CD4-positive, alpha-beta T cell (primary cell): ENCODE data around the gene FPGT. TPM values are rescaled to one million over a fixed set of nuclear protein-coding genes. Genes with fewer than 3 reads are reported as not detected.
"Not testable (repeated sequence)": the region's sequence is repeated elsewhere in the genome, so short reads cannot be mapped to it uniquely, and the experiment has no call there.

Experiments used
- ATAC-seq: fragments of 200-7000 bp; cut with Tn5 transposase; one replicate; pipeline ENCODE4 v1.10.0; 2022; ENCODE audit warnings: mild to moderate bottlenecking; ENCODE audit not compliant: poor library complexity
- CTCF ChIA-PET: fragments of 350-600 bp; sonication (Branson Sonifier 250); formaldehyde crosslinking; loops from one replicate; lab custom pipeline; 2021; ENCODE audit warnings: antibody characterized with exemption, inconsistent platforms; lab: Charles Lee
- POLR2A ChIA-PET: fragments of 350-600 bp; sonication (Branson Sonifier 250); formaldehyde crosslinking; loops from one replicate; lab custom pipeline; 2021; ENCODE audit warnings: antibody characterized with exemption, inconsistent platforms; lab: Charles Lee
- DNase-seq, 14 experiments: peaks; one replicate each; pipeline ENCODE4 v3.0.0-alpha.2; 2013 to 2020; ENCODE audit warnings: mixed read lengths in 2 of 14
- H3K27ac ChIP-seq, 2 donors: one replicate each; pipeline versions ENCODE4 v1.5.1 to v1.7.0; 2013; ENCODE audit warnings: low read length in 2 of 2, low read depth in 1 of 2, mild to moderate bottlenecking in 1 of 2
- H3K27me3 ChIP-seq, 2 experiments: 1 replicate in 1 of 2; 2 replicates in 1 of 2; pipeline versions ENCODE4 v1.6.1 to v1.7.0; 2013; ENCODE audit warnings: low read length in 2 of 2, control low read depth in 1 of 2, mild to moderate bottlenecking in 1 of 2, moderate library complexity in 1 of 2; ENCODE audit not compliant: insufficient read depth in 2 of 2, control insufficient read depth in 1 of 2
- H3K36me3 ChIP-seq: one replicate; pipeline ENCODE4 v1.6.1; 2013; ENCODE audit warnings: low read length, control low read depth; ENCODE audit not compliant: insufficient read depth
- H3K4me1 ChIP-seq: one replicate; pipeline ENCODE4 v1.6.1; 2013; ENCODE audit warnings: low read length, control low read depth; ENCODE audit not compliant: insufficient read depth
- H3K4me3 ChIP-seq: one replicate; pipeline ENCODE4 v1.5.1; 2013; ENCODE audit warnings: mild to moderate bottlenecking, low read length, moderate library complexity
- H3K9me3 ChIP-seq, 2 experiments: 1 replicate in 1 of 2; 2 replicates in 1 of 2; pipeline versions ENCODE4 v1.6.1 to v1.7.0; 2013; ENCODE audit warnings: low read length in 2 of 2, mild to moderate bottlenecking in 2 of 2, control low read depth in 1 of 2, moderate library complexity in 1 of 2; ENCODE audit not compliant: control insufficient read depth in 1 of 2, insufficient read depth in 1 of 2
- H3K27ac Mint-ChIP-seq: one replicate; pipeline ENCODE4 v1.8.0; 2020; ENCODE audit warnings: mixed read lengths
- H3K27me3 Mint-ChIP-seq: one replicate; pipeline ENCODE4 v1.8.0; 2021; ENCODE audit warnings: mixed read lengths
- H3K36me3 Mint-ChIP-seq: one replicate; pipeline ENCODE4 v1.8.0; 2021; ENCODE audit warnings: low read depth, mixed read lengths
- H3K4me1 Mint-ChIP-seq: one replicate; pipeline ENCODE4 v1.8.0; 2021; ENCODE audit warnings: low read depth, mixed read lengths
- H3K4me3 Mint-ChIP-seq: one replicate; pipeline ENCODE4 v1.8.0; 2020; ENCODE audit warnings: mild to moderate bottlenecking, mixed read lengths
- H3K9me3 Mint-ChIP-seq: one replicate; pipeline ENCODE4 v1.8.0; 2020; ENCODE audit warnings: mixed read lengths
- intact Hi-C, 2 experiments: fragments of 100-400 bp; cut with DNase I in 1 of 2; cut with micrococcal nuclease in 1 of 2; formaldehyde crosslinking; loops; one replicate each; pipeline versions ENCODE4 v1.15.1 to v1.9.0; 2023 to 2025; cut with DNase I, micrococcal nuclease
- total RNA-seq, 174 experiments: library from RNA in 2 of 174; stranded (reverse) in 2 of 174; gene quantifications; one replicate each; pipeline ENCODE4 v1.2.3 and lab custom pipeline; 2021 to 2026
- TF ChIP-seq, protein P1 (sequence below): fragments of 200-600 bp; IDR thresholded peaks from one replicate; pipeline ENCODE4 v1.8.0; 2022; ENCODE audit warnings: antibody characterized with exemption, mild to moderate bottlenecking

The FPGT gene
- total RNA-seq, 2 experiments from 2014 or later = 3.0 to 4.5 TPM

DNA sequence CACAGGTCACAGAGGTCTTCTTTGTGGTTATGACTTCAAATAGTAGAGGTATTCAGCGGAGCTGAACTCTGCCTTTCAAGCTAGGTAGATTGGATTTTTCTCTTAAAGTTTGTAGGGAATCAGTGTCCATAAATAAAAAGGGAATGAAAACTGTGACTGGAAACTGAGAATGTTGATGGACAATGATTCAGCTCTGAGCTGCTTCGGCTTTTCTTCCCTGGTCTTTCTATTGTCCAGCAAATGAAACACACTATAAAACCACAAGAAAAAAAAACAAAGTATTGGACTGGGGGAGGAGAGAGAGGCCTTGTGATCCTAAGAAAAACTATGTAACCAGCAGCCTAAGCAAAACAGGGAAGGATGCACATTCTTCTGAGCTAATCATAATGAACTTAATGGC is 48.3 kb downstream of the FPGT start:
- Mint-ChIP-seq H3K27ac (no peak overlapping the region), H3K4me3 (no peak overlapping the region), H3K27me3 (no peaks in the 10 kb centered on the region), H3K36me3 (no peaks in the 10 kb centered on the region), H3K4me1 (no peaks in the 10 kb centered on the region), H3K9me3 (no peaks in the 10 kb centered on the region)
- CTCF ChIA-PET = no interaction called here
- no peak overlapping the region for H3K27ac ChIP-seq
- TF ChIP-seq, protein P1, sequence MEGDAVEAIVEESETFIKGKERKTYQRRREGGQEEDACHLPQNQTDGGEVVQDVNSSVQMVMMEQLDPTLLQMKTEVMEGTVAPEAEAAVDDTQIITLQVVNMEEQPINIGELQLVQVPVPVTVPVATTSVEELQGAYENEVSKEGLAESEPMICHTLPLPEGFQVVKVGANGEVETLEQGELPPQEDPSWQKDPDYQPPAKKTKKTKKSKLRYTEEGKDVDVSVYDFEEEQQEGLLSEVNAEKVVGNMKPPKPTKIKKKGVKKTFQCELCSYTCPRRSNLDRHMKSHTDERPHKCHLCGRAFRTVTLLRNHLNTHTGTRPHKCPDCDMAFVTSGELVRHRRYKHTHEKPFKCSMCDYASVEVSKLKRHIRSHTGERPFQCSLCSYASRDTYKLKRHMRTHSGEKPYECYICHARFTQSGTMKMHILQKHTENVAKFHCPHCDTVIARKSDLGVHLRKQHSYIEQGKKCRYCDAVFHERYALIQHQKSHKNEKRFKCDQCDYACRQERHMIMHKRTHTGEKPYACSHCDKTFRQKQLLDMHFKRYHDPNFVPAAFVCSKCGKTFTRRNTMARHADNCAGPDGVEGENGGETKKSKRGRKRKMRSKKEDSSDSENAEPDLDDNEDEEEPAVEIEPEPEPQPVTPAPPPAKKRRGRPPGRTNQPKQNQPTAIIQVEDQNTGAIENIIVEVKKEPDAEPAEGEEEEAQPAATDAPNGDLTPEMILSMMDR = no peak
- POLR2A ChIA-PET = no interaction called here
- ATAC-seq = no peak
- intact Hi-C loops = no loop called here
- H3K9me3 ChIP-seq = peaks cover 0 to 11% of the 10 kb centered on the region in 2 experiments
- no peak for DNase-seq
- no peak overlapping the region for H3K4me3 ChIP-seq
- H3K4me1 ChIP-seq = no peaks in the 10 kb centered on the region
- no peaks in the 10 kb centered on the region for H3K36me3 ChIP-seq
- H3K27me3 ChIP-seq = no peaks in the 10 kb centered on the region

GRCh38 chr1:74247881-74248528 is 50.0 kb downstream of the FPGT start:
- POLR2A ChIA-PET = no interaction called here
- H3K9me3 Mint-ChIP-seq = no peaks in the 10 kb centered on the region
- H3K27me3 Mint-ChIP-seq = no peaks in the 10 kb centered on the region
- TF ChIP-seq, protein P1 = no peak
- CTCF ChIA-PET = no interaction called here
- Histone ChIP-seq H3K27ac (no peak overlapping the region), H3K4me3 (no peak overlapping the region), H3K4me1 (no peaks in the 10 kb centered on the region), H3K27me3 (no peaks in the 10 kb centered on the region), H3K9me3 (peaks cover 0 to 9% of the 10 kb centered on the region in 2 experiments), H3K36me3 (no peaks in the 10 kb centered on the region)
- H3K36me3 Mint-ChIP-seq = no peaks in the 10 kb centered on the region
- intact Hi-C loops = no loop called here
- H3K4me3 Mint-ChIP-seq = no peak overlapping the region
- DNase-seq (peak in 1 of 14 experiments; percentile 5), ATAC-seq (no peak)
- no peaks in the 10 kb centered on the region for H3K4me1 Mint-ChIP-seq
- no peak overlapping the region for H3K27ac Mint-ChIP-seq

- H3K27me3 ChIP-seq, H3K36me3 ChIP-seq, H3K4me1 ChIP-seq, CTCF ChIA-PET, H3K36me3 Mint-ChIP-seq, H3K27ac Mint-ChIP-seq, H3K27ac ChIP-seq, intact Hi-C loops, H3K9me3 ChIP-seq, H3K27me3 Mint-ChIP-seq, H3K4me3 ChIP-seq, POLR2A ChIA-PET, H3K9me3 Mint-ChIP-seq, ATAC-seq, H3K4me3 Mint-ChIP-seq, H3K4me1 Mint-ChIP-seq: not testable (repeated sequence)
- DNase-seq = peak in 1 of 14 experiments; percentile 1
Observed at GRCh38 chr1:74253243-74253824, 55.3 kb downstream of the FPGT start.

Other genes with a start within 250 kb of the FPGT start
- under 1 TPM; 0.08 to 0.25 TPM for gene LRRIQ3, start 66 bp upstream of the FPGT start, total RNA-seq
- gene TNNI3K, start 37.1 kb downstream of the FPGT start, total RNA-seq = 1 to 10 TPM in 1 of 2 experiments, under 1 TPM in 1; 0.60 to 1.0 TPM